ENCODE data around the gene DACH1. TPM values are rescaled to one million over a fixed set of nuclear protein-coding genes. Genes with fewer than 3 reads are reported as not detected.
A peak's percentile ranks its signal among the peaks of the same experiment; 100 is the strongest.

DACH1 gene
- total RNA-seq, 2 experiments from 2014 or later = not detected

DNA sequence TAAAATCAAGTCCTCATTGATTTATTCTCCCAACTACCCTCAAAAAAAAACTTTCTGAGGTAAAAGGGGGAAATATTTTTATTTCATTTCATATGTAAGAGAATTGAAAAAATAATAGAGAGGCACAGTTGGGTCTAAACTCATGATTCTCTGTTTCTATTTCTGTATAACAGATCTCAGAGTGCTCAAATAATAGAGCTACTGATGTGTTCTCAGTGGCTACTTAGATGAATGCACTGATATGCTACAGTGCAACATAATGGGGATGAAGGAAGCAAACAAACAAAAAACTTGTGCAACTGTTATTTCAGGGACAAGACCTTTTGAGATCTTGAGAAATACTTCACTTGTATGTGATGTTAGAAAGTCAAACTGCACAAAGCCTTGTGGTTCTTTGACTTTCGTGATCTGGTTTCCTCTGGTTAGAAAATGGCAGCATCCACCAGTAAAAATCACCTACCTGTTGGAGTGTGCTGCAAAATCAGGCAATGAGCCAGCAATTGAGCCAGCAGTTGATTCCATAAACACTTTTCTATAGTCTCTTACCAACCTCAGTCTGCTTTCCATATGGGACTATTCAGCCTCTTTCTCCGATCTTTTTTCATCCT, 9.7 kb upstream of the DACH1 start:
- Mint-ChIP-seq H3K4me3 (no peak overlapping the region), H3K4me1 (ENCODE audit: low read depth) (peaks cover 2% of the 10 kb centered on the region), H3K27ac (no peak overlapping the region), H3K27me3 (peaks cover 5% of the 10 kb centered on the region), H3K9me3 (peaks cover 2% of the 10 kb centered on the region), H3K36me3 (no peaks in the 10 kb centered on the region)
- POLR2A ChIA-PET = no interaction called here
- DNase-seq = no peak
- CTCF ChIA-PET = no interaction called here
- intact Hi-C loops (cut with micrococcal nuclease) = no loop called here

DNA sequence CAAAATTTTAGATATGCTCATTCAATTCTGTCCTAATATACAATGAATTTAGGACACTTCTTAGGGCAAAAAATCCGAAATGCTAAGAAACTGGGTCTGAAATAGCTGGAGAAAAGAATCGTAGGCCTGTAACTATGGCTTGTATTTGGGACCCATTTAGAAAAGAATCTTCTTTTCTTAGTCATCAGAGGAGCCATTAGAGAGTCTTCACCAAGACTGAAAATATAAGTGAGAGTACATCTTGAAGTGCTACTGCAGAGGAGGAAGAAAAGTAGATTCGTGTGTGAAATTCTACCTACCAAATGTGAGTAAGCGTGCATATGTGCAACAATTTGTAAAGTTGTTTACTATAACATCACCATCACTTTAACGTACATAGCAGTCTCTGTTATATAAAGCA, 8.8 kb upstream of the DACH1 start:
- H3K27ac Mint-ChIP-seq = no peak overlapping the region
- intact Hi-C loops (cut with micrococcal nuclease) = no loop called here

GRCh38 chr13:71874458-71874857, 7.5 kb upstream of the DACH1 start:
- Mint-ChIP-seq H3K36me3 (no peaks in the 10 kb centered on the region), H3K9me3 (no peaks in the 10 kb centered on the region), H3K27me3 (peaks cover 3% of the 10 kb centered on the region), H3K27ac (no peak overlapping the region), H3K4me1 (ENCODE audit: low read depth) (peaks cover 2% of the 10 kb centered on the region), H3K4me3 (no peak overlapping the region)
- intact Hi-C loops (cut with micrococcal nuclease) = no loop called here
- ChIA-PET POLR2A (no interaction called here), CTCF (no interaction called here)
- no peak for DNase-seq

More for the DNA sequence above, 8.8 kb upstream of the DACH1 start:
- Mint-ChIP-seq H3K9me3 (no peaks in the 10 kb centered on the region), H3K27me3 (peaks cover 3% of the 10 kb centered on the region), H3K36me3 (no peaks in the 10 kb centered on the region), H3K4me1 (ENCODE audit: low read depth) (peaks cover 2% of the 10 kb centered on the region), H3K4me3 (no peak overlapping the region)
- ChIA-PET CTCF (no interaction called here), POLR2A (no interaction called here)
- DNase-seq = no peak

- Mint-ChIP-seq H3K4me3 (no peak overlapping the region), H3K27ac (no peak overlapping the region), H3K4me1 (ENCODE audit: low read depth) (no peaks in the 10 kb centered on the region), H3K9me3 (no peaks in the 10 kb centered on the region), H3K27me3 (peaks cover 7% of the 10 kb centered on the region), H3K36me3 (no peaks in the 10 kb centered on the region)
- DNase-seq = no peak
- CTCF ChIA-PET = no interaction called here
- intact Hi-C loops (cut with micrococcal nuclease) = no loop called here
- POLR2A ChIA-PET = no interaction called here
These were observed 6.6 kb upstream of the DACH1 start for GRCh38 chr13:71873418-71874247.

GRCh38 chr13:71871844-71872243, 4.8 kb upstream of the DACH1 start:
- POLR2A ChIA-PET = no interaction called here
- Mint-ChIP-seq H3K36me3 (no peaks in the 10 kb centered on the region), H3K4me1 (ENCODE audit: low read depth) (peaks cover 5% of the 10 kb centered on the region), H3K27ac (no peak overlapping the region), H3K27me3 (peaks cover 12% of the 10 kb centered on the region), H3K4me3 (no peak overlapping the region), H3K9me3 (no peaks in the 10 kb centered on the region)
- intact Hi-C loops (cut with micrococcal nuclease) = no loop called here
- CTCF ChIA-PET = no interaction called here
- no peak for DNase-seq

DNA sequence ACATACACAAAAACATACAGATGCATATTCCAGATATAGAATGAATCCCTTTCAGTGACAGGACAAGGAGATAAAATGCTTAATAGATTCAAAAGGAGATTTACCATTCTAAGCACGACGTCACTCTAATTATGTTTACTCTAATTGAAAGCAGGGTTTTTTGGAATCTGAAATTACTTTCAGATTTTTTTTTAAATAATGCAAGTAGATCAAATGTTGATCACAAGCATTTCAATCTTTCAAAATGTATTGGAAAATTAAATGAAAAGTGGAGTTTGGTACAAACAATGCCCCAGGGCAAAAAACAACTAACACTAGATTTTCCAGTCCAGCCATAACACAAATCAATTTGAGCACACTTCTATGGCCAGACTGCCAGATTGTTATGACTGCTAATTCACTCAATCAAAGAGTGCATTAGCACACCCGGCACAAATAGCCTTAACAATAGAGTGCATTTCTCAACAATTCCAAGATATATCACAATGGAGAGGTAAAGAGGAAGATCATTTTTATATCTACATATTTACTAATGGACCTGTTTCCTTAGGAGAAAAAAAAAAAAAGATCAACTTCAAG, 4.3 kb upstream of the DACH1 start:
- intact Hi-C loops (cut with micrococcal nuclease) = no loop called here
- no peak overlapping the region for H3K4me3 Mint-ChIP-seq
- H3K4me1 Mint-ChIP-seq (ENCODE audit: low read depth) = peaks cover 6% of the 10 kb centered on the region
- H3K27ac Mint-ChIP-seq = no peak overlapping the region
- ChIA-PET POLR2A (no interaction called here), CTCF (no interaction called here)
- H3K36me3 Mint-ChIP-seq = no peaks in the 10 kb centered on the region
- H3K9me3 Mint-ChIP-seq = no peaks in the 10 kb centered on the region
- no peak for DNase-seq
- H3K27me3 Mint-ChIP-seq = peaks cover 15% of the 10 kb centered on the region

DNA sequence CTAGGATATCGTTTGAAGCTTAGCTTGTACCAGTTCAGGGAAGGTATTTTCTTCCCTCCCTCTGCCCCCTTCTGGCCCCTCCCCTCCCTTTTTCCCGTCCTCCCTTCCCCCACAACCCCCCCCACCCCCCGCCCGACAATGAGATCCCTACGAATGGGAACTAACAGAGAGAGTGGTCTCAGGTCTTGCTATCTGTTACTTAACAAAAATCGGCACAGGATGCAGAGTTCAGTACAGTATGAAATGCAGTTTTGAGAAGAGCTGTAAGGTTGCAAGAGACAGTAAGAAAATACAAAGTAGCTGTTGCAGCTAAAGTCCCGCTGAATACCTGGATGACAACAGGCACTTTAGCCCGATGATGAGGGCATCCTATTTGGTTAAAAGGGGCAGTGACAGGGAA, 3.1 kb upstream of the DACH1 start:
- ChIA-PET POLR2A (no interaction called here), CTCF (interaction anchor here (1.6 kb wide), 1 partner anchor 9 kb away, joined by 5 read pairs; no protein-coding TSS in a partner anchor)
- H3K4me1 Mint-ChIP-seq (ENCODE audit: low read depth) = peaks cover 6% of the 10 kb centered on the region
- no peak overlapping the region for H3K27ac Mint-ChIP-seq
- no peak overlapping the region for H3K4me3 Mint-ChIP-seq
- H3K36me3 Mint-ChIP-seq = peaks cover under 1% of the 10 kb centered on the region
- DNase-seq = no peak
- intact Hi-C loops (cut with micrococcal nuclease) = no loop called here
- H3K9me3 Mint-ChIP-seq = no peaks in the 10 kb centered on the region
- peaks cover 15% of the 10 kb centered on the region for H3K27me3 Mint-ChIP-seq

DNA sequence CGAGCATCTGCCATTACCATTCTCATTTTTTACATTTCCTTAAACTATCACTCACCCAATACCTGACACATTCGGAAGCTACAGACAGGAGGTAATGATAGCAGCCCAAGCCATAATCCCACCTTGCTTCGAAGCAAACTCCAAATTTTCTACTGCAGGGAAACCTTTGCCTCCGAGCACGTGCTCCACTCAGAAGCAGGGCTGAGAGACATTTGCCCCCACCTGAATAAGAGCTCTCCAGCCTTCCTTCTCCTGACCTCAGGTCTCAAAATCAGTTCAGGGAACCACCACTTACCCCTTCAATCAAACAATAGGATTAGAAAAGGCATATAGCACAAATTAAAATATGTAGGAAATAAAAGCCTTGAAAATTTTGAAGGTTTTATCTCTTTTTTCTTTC, 2.3 kb upstream of the DACH1 start:
- H3K36me3 Mint-ChIP-seq = peaks cover 5% of the 10 kb centered on the region

DNA sequence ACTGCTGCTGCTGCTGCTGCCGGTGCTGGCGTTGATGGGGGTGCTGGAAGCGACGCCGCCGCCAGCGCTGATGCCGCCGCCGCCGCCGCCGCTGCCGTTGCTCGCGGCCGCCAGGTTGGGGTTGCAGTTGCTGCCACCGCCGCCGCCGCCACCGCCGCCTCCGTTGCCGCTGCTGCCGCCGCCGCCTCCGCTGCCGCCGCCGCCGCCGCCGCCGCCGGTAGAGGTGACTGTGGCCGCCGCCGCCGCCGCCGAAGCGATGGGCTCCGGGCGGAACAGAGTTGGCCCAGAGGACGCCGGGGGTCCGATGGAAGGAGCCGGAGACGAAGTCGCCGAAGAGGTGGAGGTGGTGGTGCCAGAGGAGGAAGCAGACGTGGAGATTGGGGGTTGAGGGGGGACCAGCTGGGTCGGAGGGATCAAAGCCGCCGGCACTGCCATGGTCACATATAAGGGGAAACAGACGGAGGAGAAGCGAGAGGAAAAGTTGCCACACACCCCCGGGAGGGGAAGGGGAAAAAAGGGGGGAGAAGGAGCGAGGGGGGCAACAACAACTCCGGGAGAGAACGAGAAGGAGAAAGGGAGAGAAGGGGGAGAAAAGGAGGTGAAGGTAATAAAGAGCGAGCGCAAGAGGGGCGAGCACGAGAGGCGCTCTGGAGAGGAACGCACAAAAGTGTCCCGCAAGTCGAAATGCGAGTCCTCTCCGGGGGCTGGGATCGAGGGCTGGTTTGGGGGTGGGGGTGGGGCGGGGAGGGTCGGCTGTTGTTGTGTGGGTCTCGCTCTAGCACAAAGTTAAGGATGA, 471 bp downstream of the DACH1 start:
- Mint-ChIP-seq H3K27me3 (peaks cover 34% of the 10 kb centered on the region), H3K4me3 (peak overlapping the region; percentile 43), H3K9me3 (no peaks in the 10 kb centered on the region), H3K27ac (no peak overlapping the region), H3K4me1 (ENCODE audit: low read depth) (peaks cover 17% of the 10 kb centered on the region), H3K36me3 (peaks cover 5% of the 10 kb centered on the region)
- CTCF ChIA-PET = no interaction called here
- intact Hi-C loops (cut with micrococcal nuclease) = no loop called here
- DNase-seq = peak; percentile 20
- POLR2A ChIA-PET = no interaction called here

More for the DNA sequence above, 2.3 kb upstream of the DACH1 start:
- peaks cover 15% of the 10 kb centered on the region for H3K4me1 Mint-ChIP-seq (ENCODE audit: low read depth)
- no peaks in the 10 kb centered on the region for H3K9me3 Mint-ChIP-seq
- H3K27ac Mint-ChIP-seq = no peak overlapping the region
- POLR2A ChIA-PET = no interaction called here
- intact Hi-C loops (cut with micrococcal nuclease) = no loop called here
- CTCF ChIA-PET = interaction anchor here (1.6 kb wide), 1 partner anchor 10 kb away, joined by 5 read pairs; no protein-coding TSS in a partner anchor
- peaks cover 23% of the 10 kb centered on the region for H3K27me3 Mint-ChIP-seq
- no peak overlapping the region for H3K4me3 Mint-ChIP-seq
- no peak for DNase-seq

- Mint-ChIP-seq H3K4me3 (no peak overlapping the region), H3K27me3 (peaks cover 34% of the 10 kb centered on the region), H3K4me1 (ENCODE audit: low read depth) (peaks cover 17% of the 10 kb centered on the region), H3K36me3 (peaks cover 5% of the 10 kb centered on the region), H3K27ac (no peak overlapping the region), H3K9me3 (no peaks in the 10 kb centered on the region)
- CTCF ChIA-PET = no interaction called here
- intact Hi-C loops (cut with micrococcal nuclease) = no loop called here
- POLR2A ChIA-PET = no interaction called here
- DNase-seq = no peak
These were observed 1.1 kb downstream of the DACH1 start for GRCh38 chr13:71865874-71866334.

- H3K9me3 Mint-ChIP-seq = no peaks in the 10 kb centered on the region
- ChIA-PET POLR2A (no interaction called here), CTCF (no interaction called here)
- intact Hi-C loops (cut with micrococcal nuclease) = no loop called here
- peaks cover 36% of the 10 kb centered on the region for H3K27me3 Mint-ChIP-seq
- peaks cover 17% of the 10 kb centered on the region for H3K4me1 Mint-ChIP-seq (ENCODE audit: low read depth)
- H3K36me3 Mint-ChIP-seq = peaks cover 5% of the 10 kb centered on the region
- no peak for DNase-seq
- H3K27ac Mint-ChIP-seq = no peak overlapping the region
- H3K4me3 Mint-ChIP-seq = peak overlapping the region; percentile 57
These were observed 1.8 kb downstream of the DACH1 start for GRCh38 chr13:71864986-71865873.
